DMS79 (cell line): ENCODE results near the gene ERC2.

Experiments used
- DNase-seq: peaks from one replicate; lab custom pipeline; 2025; lab: John Stamatoyannopoulos, UW

The ERC2 gene

DNA sequence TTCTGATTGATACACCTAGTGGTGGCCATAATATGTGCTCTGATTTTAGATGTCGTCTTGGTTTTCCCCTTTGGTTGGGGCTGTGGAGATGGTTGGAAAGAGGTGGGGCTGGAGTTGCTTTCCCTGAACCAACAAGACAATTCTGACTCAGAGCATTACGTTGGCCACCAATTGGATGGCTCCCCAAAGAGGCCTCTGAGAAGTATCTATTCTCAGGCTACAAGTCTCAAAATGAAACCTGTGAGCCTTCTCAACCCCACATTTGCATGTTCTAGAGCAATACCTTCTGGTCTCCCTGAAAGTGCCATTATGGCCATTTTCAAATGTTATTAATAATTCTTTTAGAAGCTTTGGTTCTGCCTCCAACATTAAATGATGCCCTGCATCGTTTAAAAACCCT, 792.8 kb downstream of the ERC2 start:
- DNase-seq: no peak

DNA sequence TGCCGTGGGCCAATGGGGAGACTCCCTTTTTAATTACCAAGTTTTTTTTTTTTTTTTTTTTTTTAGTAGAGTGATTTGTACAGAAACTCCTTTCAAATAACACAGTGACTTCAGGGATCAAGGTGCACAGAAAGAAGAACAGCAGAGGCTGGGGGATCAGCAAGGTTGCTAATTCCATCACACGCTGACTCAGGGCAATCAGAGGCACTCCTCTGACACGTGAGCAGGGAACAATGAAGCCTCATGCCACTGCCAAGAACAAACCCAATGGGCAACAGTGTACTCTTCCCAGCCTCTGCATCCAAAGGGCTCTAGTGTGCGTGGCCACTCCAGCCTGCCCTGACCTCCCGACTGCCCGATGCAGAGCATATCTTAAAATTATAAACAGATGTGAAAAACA, 794.5 kb downstream of the ERC2 start:
- DNase-seq: no peak

DNA sequence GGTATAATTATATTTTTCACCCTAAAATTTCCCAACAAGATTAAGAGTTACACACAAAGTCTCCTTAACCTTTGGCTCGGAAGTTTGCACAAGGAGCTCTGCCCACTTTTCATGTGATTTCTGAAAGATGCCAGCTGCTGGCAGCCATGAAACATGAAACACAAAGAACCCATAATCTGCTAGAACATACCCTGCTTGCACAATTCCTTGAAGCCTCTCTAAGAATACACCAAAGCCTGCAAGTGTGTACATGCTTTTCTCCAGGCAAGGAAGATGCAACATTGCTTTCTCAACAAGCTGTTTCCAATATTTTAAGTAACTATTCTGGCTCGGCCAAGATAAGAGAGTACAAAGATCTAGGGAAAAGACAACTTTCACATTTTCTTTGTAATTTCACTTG, 799.1 kb downstream of the ERC2 start:
- no peak for DNase-seq

DNA sequence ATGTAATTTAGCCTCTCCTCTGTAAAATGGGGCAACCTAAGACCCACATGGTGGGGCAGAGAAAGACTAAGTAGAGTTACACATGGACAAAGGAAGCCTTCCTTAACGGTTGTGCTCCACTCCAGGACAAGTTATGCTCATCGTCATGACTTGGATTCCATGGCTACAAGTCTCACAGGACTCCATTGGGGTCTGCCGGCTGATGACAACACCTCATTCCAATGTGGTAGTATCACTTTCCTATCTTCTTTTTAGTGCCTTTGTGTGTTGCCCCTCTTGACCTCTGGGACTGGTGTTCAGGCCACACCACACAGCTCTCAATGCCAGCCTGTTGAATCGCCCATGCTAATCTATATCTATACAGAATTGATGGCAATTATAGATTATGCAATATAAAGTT, 799.9 kb downstream of the ERC2 start:
- DNase-seq: no peak

DNA sequence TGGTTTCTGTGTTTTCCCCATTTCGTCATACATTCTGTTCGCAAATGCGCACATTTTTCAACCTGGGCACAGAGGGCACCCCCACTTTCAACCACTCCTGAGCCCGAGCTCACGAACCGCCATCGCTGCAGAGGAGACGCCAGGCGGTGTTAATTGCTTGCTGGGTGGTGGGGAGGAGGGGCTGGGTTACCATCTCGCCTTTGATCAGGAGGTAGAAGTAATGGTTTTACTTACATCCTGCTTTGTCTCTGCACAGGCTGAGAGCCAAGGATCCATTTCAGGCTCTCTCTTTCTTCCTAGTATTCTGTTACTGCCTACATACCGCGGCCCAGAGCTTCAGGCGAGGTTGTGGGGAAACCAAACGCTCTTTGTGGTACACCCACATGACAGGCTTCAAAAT, 803.9 kb downstream of the ERC2 start:
- DNase-seq: no peak

DNA sequence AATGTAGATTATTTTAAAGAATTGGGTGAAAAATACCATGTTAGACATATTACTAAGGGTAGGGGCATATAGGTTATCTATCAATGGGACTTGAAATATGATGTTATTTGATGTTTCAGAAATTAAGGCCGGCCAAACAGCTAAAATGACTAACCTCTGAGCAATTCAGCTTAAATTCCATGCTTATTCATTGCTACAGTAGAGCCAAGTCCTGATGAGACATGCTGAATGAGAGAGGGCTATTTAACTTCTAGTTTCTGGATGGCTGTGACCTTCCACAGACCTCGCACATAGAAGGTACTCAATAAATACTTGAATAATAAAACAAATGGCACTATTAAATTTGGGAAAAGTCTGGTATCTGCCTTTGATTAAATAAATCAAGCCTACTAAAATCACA, 805.6 kb downstream of the ERC2 start:
- DNase-seq: no peak

DNA sequence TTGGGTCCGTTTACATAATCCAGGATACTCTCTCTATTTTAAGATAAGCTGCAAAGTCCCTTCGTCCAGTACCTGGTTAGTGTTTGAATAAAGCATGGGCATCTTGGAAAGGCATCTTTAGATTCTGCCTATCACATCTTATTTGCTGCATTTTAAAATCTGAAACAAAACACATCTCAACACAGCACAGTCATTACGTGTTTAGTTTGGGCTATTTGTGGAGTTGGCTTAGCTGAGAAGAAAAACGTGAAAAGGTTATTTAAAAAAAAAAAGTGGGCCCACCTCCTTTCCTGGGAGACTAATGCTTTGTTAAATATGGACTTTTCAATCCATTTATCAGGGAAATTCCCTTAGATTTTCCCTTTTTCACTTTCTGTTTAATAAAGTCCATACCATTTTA, 806.7 kb downstream of the ERC2 start:
- no peak for DNase-seq

DNA sequence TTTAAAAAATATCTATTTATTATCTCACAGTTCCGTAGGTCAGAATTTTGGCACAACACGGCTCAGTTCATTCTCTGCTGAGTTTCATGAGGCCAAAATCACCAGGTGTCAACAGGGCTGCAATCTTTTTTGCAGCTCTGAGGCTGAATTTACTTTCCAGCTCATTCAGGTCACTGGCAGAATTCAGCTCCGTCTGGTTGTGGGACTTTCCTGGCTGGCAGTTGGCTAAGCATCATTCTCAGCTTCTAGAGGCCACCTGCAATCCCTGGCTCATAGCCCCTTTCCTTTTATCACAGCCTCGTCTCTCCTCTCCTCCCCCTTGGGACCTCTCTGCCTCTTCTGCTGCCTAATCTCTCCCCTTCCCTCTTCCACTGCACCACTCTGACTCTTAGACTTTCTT, 807.1 kb downstream of the ERC2 start:
- no peak for DNase-seq

DNA sequence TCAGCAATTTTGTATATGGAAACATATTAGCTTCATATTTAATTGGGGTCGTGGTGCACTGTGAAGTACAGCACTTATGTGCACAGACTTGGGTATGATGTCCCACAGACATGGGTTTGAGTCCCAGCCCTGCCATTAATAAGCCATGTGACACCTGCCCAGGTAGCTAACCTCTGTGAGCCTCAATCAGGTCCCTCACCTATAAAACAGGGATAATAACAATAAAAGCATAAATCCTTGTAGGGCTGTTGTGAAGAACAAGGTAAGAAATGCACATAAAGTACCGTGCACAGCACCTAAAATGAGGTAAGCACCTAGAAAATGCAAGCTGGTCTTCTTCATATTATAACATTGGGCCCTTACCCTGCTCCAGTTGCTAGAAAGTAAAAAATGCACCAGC, 807.6 kb downstream of the ERC2 start:
- no peak for DNase-seq

DNA sequence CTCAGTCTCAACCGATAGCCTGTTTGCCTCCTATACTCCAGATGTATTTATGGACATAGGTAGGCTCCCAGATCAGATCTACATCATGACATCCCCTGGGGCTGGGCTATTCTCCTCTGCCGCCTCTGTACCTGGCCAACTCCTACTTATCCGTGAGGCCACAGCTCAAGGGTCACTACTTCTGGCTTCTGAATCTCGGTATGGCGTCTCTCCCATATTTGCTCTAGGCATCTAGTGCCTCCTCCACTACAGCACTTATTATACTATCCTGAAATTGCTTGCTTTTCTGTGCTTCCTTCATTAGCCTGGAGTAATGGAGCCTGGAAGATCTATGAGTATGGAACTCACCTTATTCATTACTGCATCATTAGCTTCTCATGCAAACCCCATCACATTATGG, 808.6 kb downstream of the ERC2 start:
- DNase-seq: no peak

DNA sequence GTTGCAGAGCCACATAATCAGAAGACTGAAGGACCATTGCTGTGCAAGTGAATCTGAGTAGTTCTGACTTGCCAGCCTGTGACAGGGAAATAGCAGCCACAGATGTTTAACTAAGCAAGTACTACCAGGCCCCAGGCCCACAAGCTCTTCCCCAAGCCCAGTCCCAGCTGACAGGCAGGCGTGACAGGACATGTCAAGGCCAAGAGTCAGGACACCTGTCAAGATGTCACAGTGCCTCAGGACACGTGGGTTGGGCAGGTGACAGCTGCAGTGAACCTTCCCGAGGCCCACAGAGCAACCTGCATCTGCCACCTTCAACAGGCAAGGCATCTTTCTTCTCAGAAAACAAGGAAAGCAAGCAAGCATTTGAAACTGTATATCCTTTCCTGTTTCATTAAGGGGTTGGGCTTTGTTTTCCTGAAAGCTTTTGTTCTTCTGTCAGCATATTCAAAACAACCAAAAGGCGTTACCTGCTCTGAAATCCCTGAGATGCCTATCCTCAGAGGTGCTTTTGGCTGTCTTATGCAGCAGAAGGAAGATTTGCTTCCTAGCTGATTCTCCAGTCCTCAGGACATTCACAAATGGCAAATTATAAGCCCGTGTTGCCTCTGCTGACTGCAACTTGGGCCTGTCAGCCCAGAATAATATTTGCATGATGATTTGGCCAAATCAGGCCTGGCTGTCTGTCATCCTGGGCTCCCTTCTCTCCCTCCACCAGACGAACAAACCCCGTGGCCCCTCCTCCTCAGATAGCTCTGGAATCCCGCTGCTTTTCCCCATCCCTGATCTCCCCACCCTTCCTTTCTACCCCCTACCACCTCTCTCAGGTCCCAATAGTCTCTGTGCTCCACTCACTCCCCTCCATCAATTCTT, 809.3 kb downstream of the ERC2 start:
- no peak for DNase-seq

DNA sequence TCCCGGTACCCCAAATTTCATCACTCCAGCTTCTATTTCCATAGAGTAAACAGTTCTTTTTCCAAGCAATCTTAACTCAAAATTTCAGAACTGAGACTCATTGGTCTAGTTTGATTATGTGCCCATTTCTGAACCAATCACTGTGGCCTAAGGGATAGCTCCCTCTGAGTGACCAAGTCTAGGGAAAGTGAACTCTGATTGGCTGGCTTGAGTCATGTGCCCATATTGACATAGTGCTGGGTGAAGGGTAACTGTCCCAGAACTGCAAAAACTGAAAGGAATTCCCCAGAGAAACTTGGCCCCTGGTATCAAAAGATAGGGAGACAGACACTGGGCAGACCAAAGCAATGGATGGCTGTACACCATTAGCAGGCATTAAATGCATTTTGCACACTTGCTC, 810.0 kb downstream of the ERC2 start:
- no peak for DNase-seq

DNA sequence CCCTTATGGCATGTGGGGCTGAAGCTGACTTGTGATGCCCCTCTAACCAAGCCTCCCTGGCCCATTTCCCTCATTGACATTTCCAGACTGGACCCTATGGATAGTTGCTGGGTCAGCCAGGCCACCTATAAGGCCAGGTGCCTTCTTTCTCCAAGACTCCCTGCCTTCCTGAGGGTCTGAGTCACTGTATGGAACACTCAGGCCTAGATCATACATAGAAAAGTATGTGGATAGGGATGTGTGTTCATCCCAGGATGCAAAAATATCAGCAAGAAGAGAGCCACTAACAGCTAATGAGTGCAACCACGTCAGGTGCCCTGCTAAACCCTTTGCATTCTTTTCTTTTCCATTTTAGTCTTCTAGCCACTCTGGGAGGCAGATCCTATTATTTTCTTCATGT, 812.7 kb downstream of the ERC2 start:
- DNase-seq: no peak

DNA sequence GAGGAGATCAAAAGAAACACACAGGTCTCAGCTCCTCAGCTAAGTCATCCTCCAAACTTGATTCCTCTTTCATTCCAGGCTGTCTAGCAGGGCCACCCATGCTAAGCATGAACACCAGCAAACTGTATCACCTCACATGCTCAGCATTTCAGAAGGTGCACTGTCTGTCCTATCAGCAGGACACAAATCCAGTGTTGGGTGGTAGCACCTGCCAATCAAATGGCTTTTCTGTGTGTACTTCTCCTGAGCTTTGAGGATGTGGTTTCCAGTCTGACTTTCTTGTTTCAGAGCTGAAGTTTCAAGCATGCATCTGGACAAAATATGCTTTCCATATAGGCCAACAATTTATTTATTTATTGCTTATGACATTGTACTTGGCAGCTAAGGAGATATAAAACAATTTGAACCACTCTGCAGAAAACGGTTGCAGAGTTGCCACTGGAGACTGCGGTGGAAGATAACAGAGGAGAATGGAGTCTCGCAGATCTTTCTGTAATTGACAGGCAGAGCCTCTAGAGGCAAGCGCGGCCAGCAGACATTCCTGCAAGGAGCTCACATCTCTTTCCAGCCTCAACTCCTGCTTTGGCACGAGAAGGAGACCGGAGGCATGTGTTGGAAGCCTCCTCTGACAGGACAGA, 814.0 kb downstream of the ERC2 start:
- no peak for DNase-seq

DNA sequence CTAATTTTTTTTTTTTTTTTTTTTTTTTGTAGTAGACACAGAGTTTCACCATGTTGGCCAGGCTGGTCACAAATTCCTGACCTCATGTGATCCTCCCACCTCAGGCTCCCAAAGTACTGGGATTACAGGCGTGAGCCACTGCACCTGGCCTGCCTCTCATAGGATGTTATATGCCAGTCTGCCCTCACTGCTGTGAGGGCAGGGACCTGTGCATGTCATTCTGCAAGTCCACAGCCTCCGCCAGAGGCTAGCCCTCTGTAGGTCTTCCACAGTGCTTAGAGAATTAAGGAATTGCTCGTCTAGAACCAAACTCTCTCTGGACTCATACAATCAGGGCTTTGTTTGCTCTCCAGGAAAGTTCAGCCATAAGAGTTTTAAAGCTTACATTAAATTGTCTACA, 817.3 kb downstream of the ERC2 start:
- DNase-seq: no peak

DNA sequence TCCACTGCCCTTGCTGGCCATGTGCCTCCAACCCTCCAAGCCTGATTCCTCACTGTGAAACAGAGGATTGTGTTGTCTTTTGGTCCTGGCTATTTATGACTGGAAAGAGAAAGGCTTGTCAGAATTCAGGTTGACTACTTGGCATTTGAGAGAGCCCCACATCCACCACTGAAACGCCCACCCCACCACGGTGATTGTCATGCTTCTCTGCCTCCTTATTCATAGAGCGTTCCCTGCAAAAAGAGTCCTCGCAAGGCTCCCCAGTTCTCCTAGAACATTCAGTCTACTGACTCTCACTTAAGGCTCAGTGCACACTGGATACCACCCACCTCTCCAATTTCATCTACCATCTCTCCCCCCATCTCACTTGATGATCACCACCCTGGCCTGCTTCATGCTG, 818.3 kb downstream of the ERC2 start:
- DNase-seq: no peak

DNA sequence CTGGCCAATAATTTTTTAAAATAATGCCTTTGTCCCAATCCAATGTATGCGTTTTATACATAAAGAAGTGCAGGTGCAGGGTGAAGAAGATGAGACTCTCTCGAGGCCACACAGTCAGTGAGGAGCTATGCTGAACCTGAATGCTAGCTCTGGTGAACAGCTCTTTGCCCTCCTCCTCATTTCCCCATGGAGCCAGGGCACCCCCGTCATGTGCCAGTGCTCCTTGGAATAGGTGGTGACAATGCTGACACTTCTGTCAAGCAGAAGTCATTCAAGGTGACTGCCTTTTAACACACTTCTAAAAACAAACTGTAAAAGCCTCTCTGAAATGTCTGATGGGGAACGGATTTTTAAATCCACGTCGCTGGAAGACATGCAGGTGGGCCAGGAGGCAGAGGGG, 818.7 kb downstream of the ERC2 start:
- DNase-seq: no peak

DNA sequence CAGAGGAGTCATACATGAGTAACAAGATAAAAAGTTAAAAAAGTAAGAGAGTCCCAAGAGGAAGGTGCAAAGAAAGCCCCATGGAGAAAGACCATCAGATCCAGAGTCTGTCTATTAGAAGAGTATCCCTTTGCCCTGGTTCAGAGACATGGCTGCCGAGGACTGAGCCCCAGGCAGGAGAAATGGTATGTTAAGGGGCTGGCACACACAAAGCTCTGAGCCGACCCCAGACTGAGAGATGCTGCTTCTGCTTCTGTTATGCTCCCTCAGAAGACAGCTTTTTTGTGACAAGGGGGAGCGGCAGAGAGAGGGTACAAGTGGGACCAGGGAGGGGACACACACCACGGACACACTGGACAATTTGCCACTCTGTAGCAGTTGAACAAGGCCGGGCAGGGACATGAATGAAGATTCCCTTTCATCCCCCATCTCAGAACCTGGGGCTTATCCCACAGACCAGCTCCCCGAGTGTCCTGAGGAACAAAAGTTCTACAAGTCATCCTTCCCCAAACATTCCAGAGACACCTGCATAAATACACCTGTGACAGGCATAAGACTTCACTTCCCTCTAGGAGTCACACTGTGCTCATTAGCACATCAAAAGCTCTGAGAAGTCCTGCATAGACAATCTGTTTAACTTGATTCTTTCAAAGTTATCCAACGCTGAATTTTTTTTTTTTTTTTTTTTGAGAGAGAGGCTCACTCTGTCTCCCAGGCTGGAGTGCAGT, 819.5 kb downstream of the ERC2 start:
- no peak for DNase-seq

DNA sequence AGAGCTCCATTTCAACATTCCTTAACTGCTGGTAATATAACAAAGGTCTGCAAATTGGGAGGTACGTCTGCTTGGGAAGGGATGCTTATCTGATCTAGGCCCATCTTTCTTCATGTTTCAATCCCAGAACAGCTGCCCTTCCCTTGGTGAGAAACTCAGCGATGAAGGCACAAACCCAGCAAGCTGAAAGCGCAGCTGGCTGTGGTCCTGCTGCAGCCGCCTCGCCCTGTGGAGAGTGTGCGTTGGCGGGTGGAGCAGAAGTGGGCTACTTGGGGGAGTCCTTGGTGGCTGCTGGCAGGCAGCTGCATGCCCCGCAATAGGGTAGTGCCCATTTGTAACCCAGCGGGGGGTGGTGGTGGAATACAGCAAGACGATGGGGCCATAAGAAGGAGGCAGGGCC, 820.6 kb downstream of the ERC2 start:
- no peak for DNase-seq

DNA sequence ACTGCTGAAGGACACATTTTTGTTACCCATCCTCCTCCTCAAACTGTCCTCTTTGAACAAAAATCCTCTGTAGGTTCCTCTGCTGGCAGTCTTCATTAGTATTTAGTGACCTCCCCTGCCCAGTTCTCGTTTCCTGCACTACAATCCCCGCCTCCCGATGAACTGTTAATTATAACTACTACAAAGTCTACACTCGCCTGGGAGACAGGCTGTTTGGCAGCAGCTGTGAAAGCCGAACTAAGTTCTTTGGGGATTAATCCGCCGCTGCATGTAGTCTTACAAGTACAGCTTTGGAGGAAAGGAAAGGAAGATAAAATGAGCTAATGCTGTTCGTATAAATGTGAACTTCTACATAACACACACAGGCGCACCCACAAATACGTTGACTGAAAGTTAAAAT, 821.2 kb downstream of the ERC2 start:
- no peak for DNase-seq

DNA sequence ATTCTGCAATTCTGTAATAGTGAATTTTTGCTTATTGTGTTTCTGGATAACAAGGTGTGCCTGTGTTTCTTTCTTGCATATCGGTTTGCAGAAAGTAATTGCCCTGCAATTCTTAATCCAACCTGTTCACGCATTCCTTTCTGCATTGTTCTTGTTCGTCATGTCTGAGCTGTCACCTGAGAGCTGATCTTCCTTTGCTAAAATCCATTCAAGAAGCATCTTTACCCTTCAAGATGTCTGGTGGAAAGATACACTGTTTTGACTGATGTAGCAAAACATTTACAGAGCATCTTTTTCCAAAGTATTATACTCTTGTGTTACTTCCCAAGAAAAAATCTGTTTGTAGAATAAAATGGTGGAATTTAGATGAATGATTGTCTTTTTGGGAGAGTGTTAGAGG, 822.1 kb downstream of the ERC2 start:
- DNase-seq: no peak

DNA sequence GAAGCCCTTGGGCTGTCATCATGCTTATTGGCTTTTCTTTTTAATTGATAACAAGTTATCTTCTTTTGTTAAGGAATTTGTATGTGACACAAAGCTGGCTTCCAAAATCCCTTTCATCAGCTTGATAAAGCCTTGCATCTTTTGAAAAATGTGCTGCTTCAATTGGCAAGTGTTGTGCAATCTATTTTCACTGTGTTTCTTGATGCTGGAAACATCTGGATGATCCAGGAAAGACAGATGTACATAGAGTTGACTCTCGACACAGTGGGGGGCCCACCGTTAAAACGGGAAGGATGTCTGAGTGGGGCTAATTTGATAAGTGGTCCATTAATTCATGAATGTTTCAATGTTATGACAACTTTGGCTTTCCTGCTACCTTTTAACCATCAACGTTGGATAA, 822.8 kb downstream of the ERC2 start:
- DNase-seq: no peak

DNA sequence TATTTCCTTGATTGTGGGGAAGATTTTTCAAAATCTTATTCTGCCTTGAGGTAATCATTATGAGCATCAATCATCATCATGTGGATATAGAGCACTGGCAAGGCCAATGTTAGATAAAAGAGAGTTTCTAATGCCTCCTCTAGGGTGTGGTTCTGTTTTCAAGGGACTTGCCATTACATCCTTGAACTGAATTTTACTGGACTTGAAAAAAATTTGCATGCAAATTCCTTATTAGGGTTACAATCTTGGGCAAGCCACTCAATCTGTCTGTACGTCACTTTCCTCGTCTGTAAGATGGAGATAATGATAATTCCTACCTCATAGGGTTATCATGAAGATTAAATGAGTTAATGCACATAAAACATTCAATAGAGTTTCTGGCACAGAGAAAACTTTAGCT, 825.0 kb downstream of the ERC2 start:
- DNase-seq: no peak
